ENCODE data around the gene TBL1XR1.
"Not testable (repeated sequence)": the region's sequence is repeated elsewhere in the genome, so short reads cannot be mapped to it uniquely, and the experiment has no call there.

Gene TBL1XR1

GRCh38 chr3:177181418-177181817 is 15.9 kb downstream of the TBL1XR1 start:
- DNase-seq, result no peak

GRCh38 chr3:177180506-177180905 is 16.8 kb downstream of the TBL1XR1 start:
- DNase-seq, result no peak

GRCh38 chr3:177179281-177180067 is 17.8 kb downstream of the TBL1XR1 start:
- no peak for DNase-seq

GRCh38 chr3:177177749-177178221 is 19.5 kb downstream of the TBL1XR1 start:
- DNase-seq, result no peak

- DNase-seq, result no peak
Measured at GRCh38 chr3:177174607-177175170, 22.6 kb downstream of the TBL1XR1 start.

- DNase-seq, result no peak
Measured at GRCh38 chr3:177169936-177170722, 27.2 kb downstream of the TBL1XR1 start.

GRCh38 chr3:177168431-177168830 is 28.9 kb downstream of the TBL1XR1 start:
- DNase-seq, result no peak

GRCh38 chr3:177162742-177163141 is 34.5 kb downstream of the TBL1XR1 start:
- DNase-seq, result no peak

- DNase-seq, result not testable (repeated sequence)
Measured at GRCh38 chr3:177161603-177162002, 35.7 kb downstream of the TBL1XR1 start.

- DNase-seq, result no peak
Measured at GRCh38 chr3:177158461-177158860, 38.8 kb downstream of the TBL1XR1 start.

GRCh38 chr3:177157492-177157891 is 39.8 kb downstream of the TBL1XR1 start:
- no peak for DNase-seq

GRCh38 chr3:177154733-177155132 is 42.5 kb downstream of the TBL1XR1 start:
- DNase-seq, result no peak

- no peak for DNase-seq
Measured at GRCh38 chr3:177150970-177151627, 46.2 kb downstream of the TBL1XR1 start.

GRCh38 chr3:177150218-177150916 is 46.9 kb downstream of the TBL1XR1 start:
- DNase-seq, result no peak

GRCh38 chr3:177149106-177149505 is 48.2 kb downstream of the TBL1XR1 start:
- no peak for DNase-seq

GRCh38 chr3:177147790-177148189 is 49.5 kb downstream of the TBL1XR1 start:
- DNase-seq, result no peak

- no peak for DNase-seq
Measured at GRCh38 chr3:177146646-177147045, 50.6 kb downstream of the TBL1XR1 start.

GRCh38 chr3:177145954-177146353 is 51.3 kb downstream of the TBL1XR1 start:
- no peak for DNase-seq

GRCh38 chr3:177145381-177145780 is 51.9 kb downstream of the TBL1XR1 start:
- no peak for DNase-seq

- no peak for DNase-seq
Measured at GRCh38 chr3:177144922-177145321, 52.4 kb downstream of the TBL1XR1 start.

GRCh38 chr3:177141899-177142646 is 55.2 kb downstream of the TBL1XR1 start:
- no peak for DNase-seq

GRCh38 chr3:177141471-177141870 is 55.8 kb downstream of the TBL1XR1 start:
- no peak for DNase-seq

Data from activated CD4-positive, CD25-positive, alpha-beta regulatory T cell (primary cell).